Peyer's patch (tissue), 4 donors: ENCODE results near the gene NDUFS2.

Source experiments
- POLR2A ChIP-seq, 2 donors: fragments of 450-650 bp; IDR thresholded peaks; one replicate each; pipeline ENCODE4 v1.5.1; 2017; ENCODE audit warnings: antibody characterized with exemption in 2 of 2, mild to moderate bottlenecking in 2 of 2, moderate library complexity in 2 of 2
- TF ChIP-seq, protein P1 (sequence below), 6 experiments: fragments of 450-650 bp in 4 of 6; fragments of 200-600 bp in 2 of 6; sonication (generic) in 1 of 6; IDR thresholded peaks; one replicate each; pipeline ENCODE4 v1.5.1; 2017 to 2019; ENCODE audit warnings: antibody characterized with exemption in 6 of 6, mild to moderate bottlenecking in 3 of 6, moderate library complexity in 1 of 6

DNA sequence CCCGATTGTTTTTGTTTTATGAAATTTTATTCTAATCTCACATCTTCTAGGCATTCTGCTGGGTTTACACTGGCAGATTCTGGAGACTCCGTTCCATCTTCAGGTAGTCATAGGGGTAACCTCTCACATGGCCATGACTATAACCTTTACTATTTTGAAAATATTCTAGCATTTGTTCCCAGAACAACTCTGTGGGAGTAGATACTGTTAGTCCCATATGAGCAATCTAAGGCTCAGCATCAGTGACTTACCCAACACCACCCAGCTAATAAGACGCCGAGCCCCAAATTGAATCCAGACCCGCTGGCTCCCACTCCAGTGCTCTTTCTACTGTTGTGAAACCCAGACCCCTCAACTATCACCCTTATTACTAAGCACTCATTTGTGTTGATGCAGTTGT, 13.1 kb upstream of the NDUFS2 start:
- TF ChIP-seq, protein P1, sequence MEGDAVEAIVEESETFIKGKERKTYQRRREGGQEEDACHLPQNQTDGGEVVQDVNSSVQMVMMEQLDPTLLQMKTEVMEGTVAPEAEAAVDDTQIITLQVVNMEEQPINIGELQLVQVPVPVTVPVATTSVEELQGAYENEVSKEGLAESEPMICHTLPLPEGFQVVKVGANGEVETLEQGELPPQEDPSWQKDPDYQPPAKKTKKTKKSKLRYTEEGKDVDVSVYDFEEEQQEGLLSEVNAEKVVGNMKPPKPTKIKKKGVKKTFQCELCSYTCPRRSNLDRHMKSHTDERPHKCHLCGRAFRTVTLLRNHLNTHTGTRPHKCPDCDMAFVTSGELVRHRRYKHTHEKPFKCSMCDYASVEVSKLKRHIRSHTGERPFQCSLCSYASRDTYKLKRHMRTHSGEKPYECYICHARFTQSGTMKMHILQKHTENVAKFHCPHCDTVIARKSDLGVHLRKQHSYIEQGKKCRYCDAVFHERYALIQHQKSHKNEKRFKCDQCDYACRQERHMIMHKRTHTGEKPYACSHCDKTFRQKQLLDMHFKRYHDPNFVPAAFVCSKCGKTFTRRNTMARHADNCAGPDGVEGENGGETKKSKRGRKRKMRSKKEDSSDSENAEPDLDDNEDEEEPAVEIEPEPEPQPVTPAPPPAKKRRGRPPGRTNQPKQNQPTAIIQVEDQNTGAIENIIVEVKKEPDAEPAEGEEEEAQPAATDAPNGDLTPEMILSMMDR (IDR thresholded peaks at IDR 0.05), result no peak
- TF ChIP-seq POLR2A (IDR thresholded peaks at IDR 0.05), result no peak
